ENCODE results near the gene YTHDF2.
"Not testable (repeated sequence)": the region's sequence is repeated elsewhere in the genome, so short reads cannot be mapped to it uniquely, and the experiment has no call there.

YTHDF2 gene

GRCh38 chr1:28740118-28740517, 3.4 kb downstream of the YTHDF2 start:
- Histone ChIP-seq H3K27me3 (ENCODE audit: control insufficient read depth, insufficient read depth, low read length) (no peaks in the 10 kb centered on the region), H3K36me3 (ENCODE audit: control insufficient read depth, insufficient read depth, low read length) (peaks cover 18% of the 10 kb centered on the region), H3K4me3 (ENCODE audit: low read length) (no peak overlapping the region), H3K9ac (ENCODE audit: low read length) (no peak overlapping the region), H3K4me1 (ENCODE audit: control insufficient read depth, insufficient read depth, low read length) (peaks cover 24% of the 10 kb centered on the region), H3K9me3 (ENCODE audit: control insufficient read depth, low read length) (no peaks in the 10 kb centered on the region)

GRCh38 chr1:28744184-28744583, 7.4 kb downstream of the YTHDF2 start:
- peaks cover 19% of the 10 kb centered on the region for H3K4me1 ChIP-seq (ENCODE audit: control insufficient read depth, insufficient read depth, low read length)
- H3K9ac ChIP-seq (ENCODE audit: low read length), result no peak overlapping the region
- no peaks in the 10 kb centered on the region for H3K27me3 ChIP-seq (ENCODE audit: control insufficient read depth, insufficient read depth, low read length)
- H3K9me3 ChIP-seq (ENCODE audit: control insufficient read depth, low read length), result no peaks in the 10 kb centered on the region
- no peak overlapping the region for H3K4me3 ChIP-seq (ENCODE audit: low read length)
- peaks cover 10% of the 10 kb centered on the region for H3K36me3 ChIP-seq (ENCODE audit: control insufficient read depth, insufficient read depth, low read length)

GRCh38 chr1:28745653-28746173, 9.0 kb downstream of the YTHDF2 start:
- Histone ChIP-seq H3K27me3 (ENCODE audit: control insufficient read depth, insufficient read depth, low read length) (no peaks in the 10 kb centered on the region), H3K9me3 (ENCODE audit: control insufficient read depth, low read length) (no peaks in the 10 kb centered on the region), H3K9ac (ENCODE audit: low read length) (no peak overlapping the region), H3K4me3 (ENCODE audit: low read length) (no peak overlapping the region), H3K4me1 (ENCODE audit: control insufficient read depth, insufficient read depth, low read length) (peaks cover 16% of the 10 kb centered on the region), H3K36me3 (ENCODE audit: control insufficient read depth, insufficient read depth, low read length) (peaks cover 8% of the 10 kb centered on the region)

- no peak overlapping the region for H3K4me3 ChIP-seq (ENCODE audit: low read length)
Measured at GRCh38 chr1:28750330-28750729, 13.6 kb downstream of the YTHDF2 start.

GRCh38 chr1:28750771-28751294, 14.1 kb downstream of the YTHDF2 start:
- not testable (repeated sequence) for H3K27me3 ChIP-seq (ENCODE audit: control insufficient read depth, insufficient read depth, low read length); H3K9ac ChIP-seq (ENCODE audit: low read length); H3K9me3 ChIP-seq (ENCODE audit: control insufficient read depth, low read length); H3K36me3 ChIP-seq (ENCODE audit: control insufficient read depth, insufficient read depth, low read length); H3K4me3 ChIP-seq (ENCODE audit: low read length)
- peaks cover 23% of the 10 kb centered on the region for H3K4me1 ChIP-seq (ENCODE audit: control insufficient read depth, insufficient read depth, low read length)

More at GRCh38 chr1:28750330-28750729, 13.6 kb downstream of the YTHDF2 start:
- Histone ChIP-seq H3K9ac (ENCODE audit: low read length) (no peak overlapping the region), H3K4me1 (ENCODE audit: control insufficient read depth, insufficient read depth, low read length) (peaks cover 19% of the 10 kb centered on the region), H3K27me3 (ENCODE audit: control insufficient read depth, insufficient read depth, low read length) (no peaks in the 10 kb centered on the region), H3K9me3 (ENCODE audit: control insufficient read depth, low read length) (no peaks in the 10 kb centered on the region), H3K36me3 (ENCODE audit: control insufficient read depth, insufficient read depth, low read length) (no peaks in the 10 kb centered on the region)

- Histone ChIP-seq H3K4me1 (ENCODE audit: control insufficient read depth, insufficient read depth, low read length) (peaks cover 28% of the 10 kb centered on the region), H3K4me3 (ENCODE audit: low read length) (no peak overlapping the region), H3K9ac (ENCODE audit: low read length) (no peak overlapping the region)
Measured at GRCh38 chr1:28751315-28752060, 14.7 kb downstream of the YTHDF2 start.

GRCh38 chr1:28755701-28756100, 19.0 kb downstream of the YTHDF2 start:
- H3K9ac ChIP-seq (ENCODE audit: low read length), result no peak overlapping the region
- H3K27me3 ChIP-seq (ENCODE audit: control insufficient read depth, insufficient read depth, low read length), result no peaks in the 10 kb centered on the region
- no peaks in the 10 kb centered on the region for H3K36me3 ChIP-seq (ENCODE audit: control insufficient read depth, insufficient read depth, low read length)
- H3K9me3 ChIP-seq (ENCODE audit: control insufficient read depth, low read length), result no peaks in the 10 kb centered on the region
- peaks cover 28% of the 10 kb centered on the region for H3K4me1 ChIP-seq (ENCODE audit: control insufficient read depth, insufficient read depth, low read length)
- H3K4me3 ChIP-seq (ENCODE audit: low read length), result no peak overlapping the region

More at GRCh38 chr1:28751315-28752060, 14.7 kb downstream of the YTHDF2 start:
- no peaks in the 10 kb centered on the region for H3K27me3 ChIP-seq (ENCODE audit: control insufficient read depth, insufficient read depth, low read length)
- no peaks in the 10 kb centered on the region for H3K9me3 ChIP-seq (ENCODE audit: control insufficient read depth, low read length)
- H3K36me3 ChIP-seq (ENCODE audit: control insufficient read depth, insufficient read depth, low read length), result no peaks in the 10 kb centered on the region

GRCh38 chr1:28756846-28757245, 20.1 kb downstream of the YTHDF2 start:
- Histone ChIP-seq H3K4me1 (ENCODE audit: control insufficient read depth, insufficient read depth, low read length) (peaks cover 19% of the 10 kb centered on the region), H3K4me3 (ENCODE audit: low read length) (no peak overlapping the region), H3K36me3 (ENCODE audit: control insufficient read depth, insufficient read depth, low read length) (no peaks in the 10 kb centered on the region), H3K27me3 (ENCODE audit: control insufficient read depth, insufficient read depth, low read length) (no peaks in the 10 kb centered on the region), H3K9ac (ENCODE audit: low read length) (no peak overlapping the region), H3K9me3 (ENCODE audit: control insufficient read depth, low read length) (no peaks in the 10 kb centered on the region)

GRCh38 chr1:28758420-28758819, 21.7 kb downstream of the YTHDF2 start:
- Histone ChIP-seq H3K27me3 (ENCODE audit: control insufficient read depth, insufficient read depth, low read length) (no peaks in the 10 kb centered on the region), H3K36me3 (ENCODE audit: control insufficient read depth, insufficient read depth, low read length) (no peaks in the 10 kb centered on the region), H3K9me3 (ENCODE audit: control insufficient read depth, low read length) (no peaks in the 10 kb centered on the region), H3K4me3 (ENCODE audit: low read length) (no peak overlapping the region), H3K9ac (ENCODE audit: low read length) (no peak overlapping the region), H3K4me1 (ENCODE audit: control insufficient read depth, insufficient read depth, low read length) (peaks cover 18% of the 10 kb centered on the region)

GRCh38 chr1:28759257-28759656, 22.5 kb downstream of the YTHDF2 start:
- H3K36me3 ChIP-seq (ENCODE audit: control insufficient read depth, insufficient read depth, low read length), result no peaks in the 10 kb centered on the region
- no peaks in the 10 kb centered on the region for H3K27me3 ChIP-seq (ENCODE audit: control insufficient read depth, insufficient read depth, low read length)
- no peaks in the 10 kb centered on the region for H3K9me3 ChIP-seq (ENCODE audit: control insufficient read depth, low read length)
- H3K4me1 ChIP-seq (ENCODE audit: control insufficient read depth, insufficient read depth, low read length), result peaks cover 18% of the 10 kb centered on the region
- H3K4me3 ChIP-seq (ENCODE audit: low read length), result no peak overlapping the region
- no peak overlapping the region for H3K9ac ChIP-seq (ENCODE audit: low read length)

- Histone ChIP-seq H3K9ac (ENCODE audit: low read length) (no peak overlapping the region), H3K27me3 (ENCODE audit: control insufficient read depth, insufficient read depth, low read length) (no peaks in the 10 kb centered on the region), H3K4me3 (ENCODE audit: low read length) (no peak overlapping the region), H3K4me1 (ENCODE audit: control insufficient read depth, insufficient read depth, low read length) (peaks cover 13% of the 10 kb centered on the region), H3K36me3 (ENCODE audit: control insufficient read depth, insufficient read depth, low read length) (no peaks in the 10 kb centered on the region), H3K9me3 (ENCODE audit: control insufficient read depth, low read length) (no peaks in the 10 kb centered on the region)
Measured at GRCh38 chr1:28761189-28761588, 24.4 kb downstream of the YTHDF2 start.

- H3K9ac ChIP-seq (ENCODE audit: low read length), result no peak overlapping the region
- H3K36me3 ChIP-seq (ENCODE audit: control insufficient read depth, insufficient read depth, low read length), result peaks cover 9% of the 10 kb centered on the region
- H3K9me3 ChIP-seq (ENCODE audit: control insufficient read depth, low read length), result no peaks in the 10 kb centered on the region
- no peak overlapping the region for H3K4me3 ChIP-seq (ENCODE audit: low read length)
- peaks cover 10% of the 10 kb centered on the region for H3K4me1 ChIP-seq (ENCODE audit: control insufficient read depth, insufficient read depth, low read length)
- no peaks in the 10 kb centered on the region for H3K27me3 ChIP-seq (ENCODE audit: control insufficient read depth, insufficient read depth, low read length)
Measured at GRCh38 chr1:28766532-28767183, 29.9 kb downstream of the YTHDF2 start.

Data from mucosa of stomach (tissue), 1 donor.